Fibroblast of mammary gland (primary cell): ENCODE results near the gene GDF15.

Experiments used
- DNase-seq: peaks from one replicate; pipeline ENCODE4 v3.0.0-alpha.2; 2010; ENCODE audit warnings: low read depth
- H3K4me3 ChIP-seq: 2 replicates; pipeline ENCODE4 v1.5.1; 2011; ENCODE audit warnings: low read depth, mild to moderate bottlenecking, low read length, moderate library complexity; ENCODE audit not compliant: control insufficient read depth
- TF ChIP-seq, protein P1 (sequence below): conservative IDR thresholded peaks from 2 replicates; pipeline ENCODE4 v1.5.1; 2011; ENCODE audit warnings: low read depth, low read length, inconsistent platforms; ENCODE audit not compliant: control insufficient read depth, insufficient read depth

The GDF15 gene

DNA sequence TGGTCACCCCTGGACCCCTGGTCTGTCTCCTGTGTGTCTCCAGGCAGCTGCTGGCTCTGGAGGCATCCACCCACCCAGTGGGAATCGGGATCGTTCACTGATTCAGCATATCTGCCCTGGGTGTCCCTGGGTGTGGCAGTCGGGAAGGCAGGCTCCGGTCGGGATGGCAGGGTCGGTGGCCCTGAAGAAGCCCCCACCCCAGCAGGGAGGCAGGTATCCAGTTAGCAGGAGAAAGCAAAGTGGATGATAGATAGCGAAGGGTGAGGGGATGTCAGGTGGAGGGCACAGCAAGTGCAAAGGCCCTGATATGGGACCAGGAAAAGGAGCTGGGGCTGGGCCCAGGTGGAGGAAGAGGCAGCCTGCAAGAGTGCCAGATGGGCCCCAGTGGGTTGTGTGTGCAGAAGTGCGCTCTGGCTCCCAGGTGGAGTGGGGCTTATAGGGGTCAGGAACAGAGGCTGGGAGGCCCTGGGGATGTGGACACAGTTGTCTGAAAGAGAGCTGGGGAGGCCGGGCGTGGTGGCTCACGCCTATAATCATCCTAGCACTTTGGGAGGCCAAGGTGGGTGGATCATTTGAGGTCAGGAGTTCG, 35.5 kb downstream of the GDF15 start:
- TF ChIP-seq, protein P1, sequence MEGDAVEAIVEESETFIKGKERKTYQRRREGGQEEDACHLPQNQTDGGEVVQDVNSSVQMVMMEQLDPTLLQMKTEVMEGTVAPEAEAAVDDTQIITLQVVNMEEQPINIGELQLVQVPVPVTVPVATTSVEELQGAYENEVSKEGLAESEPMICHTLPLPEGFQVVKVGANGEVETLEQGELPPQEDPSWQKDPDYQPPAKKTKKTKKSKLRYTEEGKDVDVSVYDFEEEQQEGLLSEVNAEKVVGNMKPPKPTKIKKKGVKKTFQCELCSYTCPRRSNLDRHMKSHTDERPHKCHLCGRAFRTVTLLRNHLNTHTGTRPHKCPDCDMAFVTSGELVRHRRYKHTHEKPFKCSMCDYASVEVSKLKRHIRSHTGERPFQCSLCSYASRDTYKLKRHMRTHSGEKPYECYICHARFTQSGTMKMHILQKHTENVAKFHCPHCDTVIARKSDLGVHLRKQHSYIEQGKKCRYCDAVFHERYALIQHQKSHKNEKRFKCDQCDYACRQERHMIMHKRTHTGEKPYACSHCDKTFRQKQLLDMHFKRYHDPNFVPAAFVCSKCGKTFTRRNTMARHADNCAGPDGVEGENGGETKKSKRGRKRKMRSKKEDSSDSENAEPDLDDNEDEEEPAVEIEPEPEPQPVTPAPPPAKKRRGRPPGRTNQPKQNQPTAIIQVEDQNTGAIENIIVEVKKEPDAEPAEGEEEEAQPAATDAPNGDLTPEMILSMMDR, result no peak
- DNase-seq, result no peak
- no peak overlapping the region for H3K4me3 ChIP-seq

DNA sequence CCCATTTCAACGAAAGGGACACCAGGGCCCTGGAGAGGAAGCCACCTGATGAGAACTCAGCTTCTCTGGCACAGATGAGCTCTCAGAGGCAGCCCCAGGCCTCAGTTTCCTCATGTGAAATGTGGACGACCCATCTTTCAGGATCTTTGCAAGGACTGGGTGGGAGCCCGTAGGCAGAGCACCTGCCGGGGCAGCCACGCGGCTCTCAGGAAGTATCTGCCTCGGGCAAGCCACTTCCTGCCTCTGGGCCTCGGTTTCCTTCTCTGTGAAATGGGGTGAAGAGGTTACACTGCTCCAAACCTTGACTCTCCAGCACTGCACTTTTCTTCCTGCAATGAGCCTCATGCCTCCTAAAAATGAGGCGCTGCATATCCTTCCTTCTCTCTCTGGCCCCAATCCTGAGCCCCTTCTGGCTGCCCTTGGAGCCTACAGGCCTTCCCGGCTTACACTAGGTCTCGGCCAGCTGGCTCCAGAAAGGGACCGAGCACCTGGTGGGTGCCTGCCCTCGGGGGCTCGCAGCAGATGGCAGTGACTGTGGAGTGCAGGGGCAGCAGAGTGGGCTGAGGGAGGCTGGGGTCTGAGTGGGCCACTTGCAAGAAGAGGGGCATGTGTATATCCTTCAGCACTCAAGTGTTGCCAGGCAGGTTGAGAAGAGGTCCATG, 36.7 kb downstream of the GDF15 start:
- H3K4me3 ChIP-seq, result no peak overlapping the region
- no peak for DNase-seq

DNA sequence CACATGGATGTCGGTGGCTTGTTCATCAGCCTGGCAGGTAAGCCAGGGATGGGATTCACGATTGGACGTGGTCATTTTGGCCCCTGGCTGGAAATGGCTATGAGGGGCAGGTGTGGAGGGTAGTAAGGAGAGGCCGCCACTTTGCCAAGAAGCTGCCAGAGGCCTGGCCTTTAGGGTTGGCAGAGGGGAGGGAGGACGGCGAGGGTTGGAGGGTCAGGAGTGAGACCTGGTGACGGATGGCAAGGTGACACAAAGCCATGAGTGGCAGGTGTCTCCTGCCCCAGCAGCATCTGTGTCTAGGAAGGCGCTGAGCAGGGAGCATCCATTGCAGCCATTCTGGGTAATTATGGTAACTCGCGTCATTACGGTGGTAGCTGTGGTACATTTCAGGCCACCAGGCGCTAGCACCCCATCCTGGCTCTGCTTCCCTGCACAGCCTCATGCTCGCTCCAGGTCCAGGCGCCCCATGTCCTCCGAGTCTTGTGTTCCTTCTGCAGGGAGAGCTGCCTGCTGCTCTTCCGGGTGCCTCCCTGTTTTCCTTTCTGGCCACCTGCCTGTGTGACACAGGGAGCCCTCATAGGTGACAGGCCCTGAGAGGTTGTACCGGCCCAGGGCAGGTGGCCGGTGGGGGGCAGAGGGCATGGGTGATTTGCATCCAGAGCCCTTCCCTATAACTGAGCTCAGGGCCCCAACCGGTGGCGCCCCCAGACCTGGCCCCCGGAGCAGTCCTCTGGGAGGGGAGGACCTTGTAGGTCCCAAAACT, 37.5 kb downstream of the GDF15 start:
- TF ChIP-seq, protein P1, result no peak
- no peak overlapping the region for H3K4me3 ChIP-seq
- DNase-seq, result no peak

More for the DNA sequence above, 36.7 kb downstream of the GDF15 start:
- TF ChIP-seq, protein P1, result no peak

DNA sequence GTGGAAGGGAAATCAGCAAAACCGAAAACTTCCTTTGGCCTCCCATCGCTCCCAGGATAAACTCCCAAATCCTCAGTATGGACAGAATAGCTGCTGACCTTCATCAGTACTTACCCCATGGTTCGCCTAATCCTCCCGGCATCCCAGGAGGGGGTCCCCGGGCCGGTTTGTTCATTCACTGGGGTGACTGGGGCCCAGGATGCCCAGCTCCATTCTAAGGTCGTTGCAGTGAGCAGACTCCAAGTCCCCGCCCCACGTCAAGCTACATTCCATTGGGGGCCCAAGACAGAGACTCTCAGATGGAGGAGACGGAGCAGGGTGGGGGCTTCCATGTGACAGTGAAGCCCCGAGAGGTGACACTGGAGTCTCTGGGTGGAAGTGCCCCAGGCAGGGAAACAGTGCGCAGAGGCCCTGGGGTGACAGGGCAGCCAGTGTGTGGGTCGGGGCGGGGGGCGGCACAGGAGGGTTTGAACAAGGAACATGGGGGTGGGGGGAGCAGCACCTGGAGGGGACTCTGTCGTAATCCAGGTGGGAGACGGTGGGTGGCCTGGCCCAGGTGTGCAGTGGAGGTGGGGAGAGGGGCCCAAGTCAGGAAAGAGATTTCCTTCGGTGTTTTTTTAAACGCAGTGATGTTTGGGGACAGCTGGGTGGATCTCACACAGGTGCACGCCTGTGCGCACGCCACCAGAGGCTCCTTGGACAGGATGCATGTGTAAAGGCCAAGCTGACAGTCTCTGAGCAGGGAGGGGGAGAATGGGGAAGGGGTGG, 38.3 kb downstream of the GDF15 start:
- TF ChIP-seq, protein P1, result no peak
- DNase-seq, result no peak
- H3K4me3 ChIP-seq, result no peak overlapping the region

DNA sequence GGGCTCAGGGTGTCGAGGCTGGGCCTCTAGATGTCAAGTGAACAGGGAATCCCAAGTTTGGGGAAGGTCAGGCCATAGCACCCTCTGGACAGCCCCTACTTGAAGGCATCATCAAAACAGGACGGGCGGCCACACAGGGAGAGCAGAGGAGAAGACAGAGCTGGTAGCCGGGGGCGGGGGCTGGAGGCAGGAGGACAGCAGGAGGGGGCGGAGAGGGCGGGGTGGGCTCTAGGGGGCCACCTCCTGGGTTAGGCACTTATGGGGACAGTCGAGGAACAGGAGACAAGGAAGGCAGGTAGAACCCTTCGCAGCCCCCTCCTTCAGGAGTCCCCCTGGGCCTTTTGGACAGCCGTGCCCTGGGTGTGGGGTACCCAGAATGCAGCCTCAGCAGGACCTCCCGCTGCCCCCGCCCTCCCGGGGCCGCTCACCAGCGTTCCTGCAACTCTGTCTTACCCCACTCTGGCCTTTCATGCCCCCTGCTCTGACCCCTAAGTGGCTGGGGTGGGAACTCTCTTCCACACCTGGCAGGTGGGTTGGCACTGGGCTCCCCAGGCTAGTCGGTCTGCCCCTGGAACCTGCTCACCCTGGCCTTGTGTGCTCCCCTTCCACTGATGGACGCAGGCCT, 39.0 kb downstream of the GDF15 start:
- no peak for DNase-seq
- TF ChIP-seq, protein P1, result no peak
- H3K4me3 ChIP-seq, result no peak overlapping the region

DNA sequence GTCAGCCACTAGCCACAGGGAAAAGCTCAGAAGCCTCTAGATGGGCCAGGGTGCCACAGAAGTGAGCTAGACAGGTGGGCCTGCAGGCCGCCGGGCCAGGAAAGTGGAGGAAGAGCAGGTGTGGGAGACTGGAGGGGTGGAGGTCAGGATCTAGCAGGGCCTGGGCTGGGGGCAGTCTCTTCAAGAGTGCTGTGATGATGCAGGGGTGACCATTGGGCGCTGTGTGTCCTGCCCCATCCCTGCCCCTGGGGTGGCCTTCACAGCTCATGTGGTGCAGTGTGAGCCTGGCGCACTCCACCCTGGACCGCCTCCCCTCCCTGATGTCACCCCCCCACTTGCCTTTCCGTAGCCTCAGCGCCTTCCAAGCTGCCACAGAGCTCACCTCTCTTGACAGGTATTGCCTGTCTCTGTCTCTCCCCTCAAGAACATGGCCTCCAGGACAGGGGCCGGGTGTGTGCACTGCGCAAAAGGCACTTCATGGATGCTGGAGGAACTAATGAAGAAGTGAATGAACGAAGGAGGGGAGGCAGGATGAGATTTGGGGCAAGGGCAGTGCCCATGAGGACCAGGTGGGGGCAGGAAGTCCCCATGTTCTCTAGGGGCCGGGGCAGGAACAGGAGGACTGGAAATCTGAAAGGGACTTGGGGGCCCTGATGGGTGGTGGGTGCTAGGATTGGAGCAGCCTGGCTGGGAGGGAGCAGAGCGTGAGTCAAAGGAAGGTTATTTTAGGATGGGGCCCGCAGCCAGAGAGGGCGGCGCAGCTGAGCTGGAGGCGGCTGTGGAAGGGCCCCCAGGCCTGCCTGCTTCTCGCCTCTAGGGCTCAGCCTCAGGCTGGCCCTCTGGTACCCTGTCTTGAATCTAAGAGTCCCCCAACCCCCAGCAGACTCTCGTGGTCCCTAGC, 39.8 kb downstream of the GDF15 start:
- H3K4me3 ChIP-seq, result no peak overlapping the region
- DNase-seq, result peak; percentile 60
- TF ChIP-seq, protein P1, result peak; percentile 16
